ENCODE measurements around the gene DEPDC5.

DNA sequence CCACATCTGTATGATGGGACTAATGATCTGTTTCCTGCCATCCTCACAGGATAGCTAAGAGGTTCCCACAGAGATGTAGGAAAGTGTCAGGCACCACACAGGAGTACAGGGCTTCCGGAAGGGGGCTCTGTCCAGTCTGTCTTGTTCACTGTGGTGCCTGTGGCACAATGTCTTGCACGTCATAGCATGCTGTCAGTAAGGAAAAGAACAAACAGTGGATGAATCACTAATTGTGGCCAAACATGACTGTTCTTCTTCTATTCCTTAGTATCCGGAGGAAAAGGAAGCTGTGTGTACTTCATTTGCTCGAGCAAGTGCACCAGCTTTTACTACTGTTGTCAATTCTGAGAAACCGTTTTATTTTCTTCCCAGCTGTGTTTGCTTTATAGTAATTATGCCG lies 117.1 kb downstream of the DEPDC5 start:
- TF ChIP-seq ZNF274 (IDR thresholded peaks at IDR 0.05; ENCODE audit: low read depth, low read length) = no peak
- TF ChIP-seq YY1 (IDR thresholded peaks at IDR 0.05; ENCODE audit: insufficient read depth, insufficient read length) = no peak

Measured in NT2/D1 (cell line).